Mesendoderm (in vitro differentiated cells): ENCODE data around the gene TMEM132C.

ENCODE experiments used
- DNase-seq: peaks from one replicate; pipeline ENCODE4 v3.0.0; 2013
- H2AK5ac ChIP-seq: 2 replicates; pipeline ENCODE4 v1.6.1; 2013; ENCODE audit warnings: low read length, inconsistent platforms
- H2BK120ac ChIP-seq: 2 replicates; pipeline ENCODE4 v1.6.1; 2013; ENCODE audit warnings: low read depth, mild to moderate bottlenecking, low read length, moderate library complexity, mixed read lengths
- H2BK15ac ChIP-seq: replicated peaks from 2 replicates; pipeline ENCODE4 v1.6.1; 2013; ENCODE audit warnings: low read depth, mild to moderate bottlenecking, moderate library complexity
- H2BK5ac ChIP-seq: 2 replicates; pipeline ENCODE4 v1.6.1; 2013; ENCODE audit warnings: low read length, inconsistent platforms
- H3K18ac ChIP-seq: 2 replicates; pipeline ENCODE4 v1.6.1; 2013; ENCODE audit warnings: mild to moderate bottlenecking, low read length, mixed read lengths
- H3K23ac ChIP-seq: one replicate; pipeline ENCODE4 v1.6.1; 2013; ENCODE audit warnings: low read length
- H3K27ac ChIP-seq: 2 replicates; pipeline ENCODE4 v1.5.1; 2013; ENCODE audit warnings: low read depth, mild to moderate bottlenecking, inconsistent platforms, low read length, moderate library complexity
- H3K27me3 ChIP-seq: 2 replicates; pipeline ENCODE4 v1.6.1; 2013; ENCODE audit warnings: low read length, control low read depth, mild to moderate bottlenecking, inconsistent platforms; ENCODE audit not compliant: insufficient read depth, poor library complexity
- H3K36me3 ChIP-seq: 2 replicates; pipeline ENCODE4 v1.6.1; 2013; ENCODE audit warnings: low read length, inconsistent platforms; ENCODE audit not compliant: control insufficient read depth, insufficient read depth
- H3K4ac ChIP-seq: one replicate; pipeline ENCODE4 v1.6.1; 2013; ENCODE audit warnings: low read depth, mild to moderate bottlenecking, low read length, moderate library complexity
- H3K4me1 ChIP-seq: 2 replicates; pipeline ENCODE4 v1.6.1; 2013; ENCODE audit warnings: low read depth, low read length, inconsistent platforms; ENCODE audit not compliant: control insufficient read depth
- H3K4me2 ChIP-seq: 2 replicates; pipeline ENCODE4 v1.6.1; 2013; ENCODE audit warnings: low read length
- H3K4me3 ChIP-seq: 2 replicates; pipeline ENCODE4 v1.5.1; 2013; ENCODE audit warnings: mild to moderate bottlenecking, low read length
- H3K56ac ChIP-seq: one replicate; pipeline ENCODE4 v1.6.1; 2013; ENCODE audit warnings: low read length
- H3K79me1 ChIP-seq: 2 replicates; pipeline ENCODE4 v1.6.1; 2013; ENCODE audit warnings: low read length, inconsistent platforms
- H3K79me2 ChIP-seq: 2 replicates; pipeline ENCODE4 v1.6.1; 2013; ENCODE audit warnings: mild to moderate bottlenecking, low read length; ENCODE audit not compliant: control insufficient read depth, insufficient read depth
- H3K9ac ChIP-seq: 2 replicates; pipeline ENCODE4 v1.6.1; 2013; ENCODE audit warnings: low read length, inconsistent platforms
- H4K5ac ChIP-seq: one replicate; pipeline ENCODE4 v1.6.1; 2013; ENCODE audit warnings: low read length
- H4K8ac ChIP-seq: one replicate; pipeline ENCODE4 v1.6.1; 2013; ENCODE audit warnings: low read depth, mild to moderate bottlenecking, control low read depth, low read length, moderate library complexity
- WGBS: extraction: QIAGEN DNeasy Blood & Tissue Kit; methylation state at CpG from one replicate; pipeline ENCODE4 v1.1.7; 2013; ENCODE audit warnings: low lambda C conversion rate, missing lambda C conversion rate; ENCODE audit not compliant: insufficient coverage; ENCODE audit errors: extremely low coverage; 5-methylcytosine and 5-hydroxymethylcytosine counted together

The TMEM132C gene

GRCh38 chr12:128367961-128368360 lies 101.0 kb downstream of the TMEM132C start:
- no peak overlapping the region for H2AK5ac ChIP-seq
- no peak for DNase-seq
- no peak overlapping the region for H3K23ac ChIP-seq
- no peak overlapping the region for H3K18ac ChIP-seq
- no peak overlapping the region for H3K9ac ChIP-seq
- H2BK5ac ChIP-seq = no peak overlapping the region
- no peak overlapping the region for H2BK120ac ChIP-seq
- no peaks in the 10 kb centered on the region for H3K79me2 ChIP-seq
- no CpG with 5 or more reads among the region's 7 CpGs for WGBS
- H3K27me3 ChIP-seq = peaks cover 6% of the 10 kb centered on the region
- H3K4me1 ChIP-seq = peaks cover 2% of the 10 kb centered on the region
- H3K4ac ChIP-seq = no peak overlapping the region
- H3K4me3 ChIP-seq = no peak overlapping the region
- no peaks in the 10 kb centered on the region for H3K36me3 ChIP-seq
- no peak overlapping the region for H3K27ac ChIP-seq
- H4K8ac ChIP-seq = no peak overlapping the region
- H4K5ac ChIP-seq = no peak overlapping the region
- H3K4me2 ChIP-seq = no peak overlapping the region
- H3K56ac ChIP-seq = no peak overlapping the region
- H2BK15ac ChIP-seq = no peak overlapping the region
- no peaks in the 10 kb centered on the region for H3K79me1 ChIP-seq

DNA sequence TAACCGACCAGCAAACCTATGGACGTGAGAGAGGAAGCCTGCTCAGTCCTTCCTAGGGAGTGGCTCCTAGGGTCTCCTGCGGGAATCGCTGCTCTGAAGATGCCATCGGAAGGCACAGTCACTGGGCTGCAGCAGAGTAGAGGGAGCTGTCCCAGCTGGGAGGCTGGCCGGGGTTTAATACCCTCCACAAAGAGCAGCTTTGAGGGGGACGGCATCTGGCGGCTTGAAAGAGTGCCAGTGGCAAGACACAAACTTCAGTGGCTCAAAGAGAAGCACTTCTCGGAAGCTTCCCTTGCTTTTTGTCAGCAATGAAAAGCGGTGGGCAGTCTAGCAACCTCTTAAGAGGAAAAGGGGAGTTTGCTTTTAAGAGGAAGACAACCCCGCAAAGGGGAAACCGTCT lies 114.6 kb downstream of the TMEM132C start:
- H2BK15ac ChIP-seq = no peak overlapping the region
- no peak overlapping the region for H2BK5ac ChIP-seq
- no peak overlapping the region for H4K5ac ChIP-seq
- H3K27me3 ChIP-seq = peaks cover 4% of the 10 kb centered on the region
- H3K4me1 ChIP-seq = peaks cover 9% of the 10 kb centered on the region
- H3K36me3 ChIP-seq = no peaks in the 10 kb centered on the region
- H3K79me2 ChIP-seq = no peaks in the 10 kb centered on the region
- H2AK5ac ChIP-seq = no peak overlapping the region
- peak; percentile 37 for DNase-seq
- no peak overlapping the region for H3K27ac ChIP-seq
- H3K18ac ChIP-seq = no peak overlapping the region
- H3K79me1 ChIP-seq = no peaks in the 10 kb centered on the region
- WGBS = no CpG with 5 or more reads among the region's 12 CpGs
- H4K8ac ChIP-seq = no peak overlapping the region
- H3K56ac ChIP-seq = no peak overlapping the region
- no peak overlapping the region for H3K4ac ChIP-seq
- H2BK120ac ChIP-seq = no peak overlapping the region
- H3K4me2 ChIP-seq = no peak overlapping the region
- no peak overlapping the region for H3K23ac ChIP-seq
- no peak overlapping the region for H3K9ac ChIP-seq
- H3K4me3 ChIP-seq = no peak overlapping the region

GRCh38 chr12:128381946-128382345 lies 115.0 kb downstream of the TMEM132C start:
- Histone ChIP-seq H3K23ac (no peak overlapping the region), H3K36me3 (no peaks in the 10 kb centered on the region), H3K56ac (no peak overlapping the region), H2AK5ac (no peak overlapping the region), H3K4me1 (peaks cover 9% of the 10 kb centered on the region), H3K79me1 (no peaks in the 10 kb centered on the region), H2BK120ac (no peak overlapping the region), H3K18ac (no peak overlapping the region), H3K4me3 (no peak overlapping the region), H3K4ac (no peak overlapping the region), H2BK15ac (no peak overlapping the region), H4K5ac (no peak overlapping the region), H4K8ac (no peak overlapping the region), H3K4me2 (no peak overlapping the region), H3K79me2 (no peaks in the 10 kb centered on the region), H3K9ac (no peak overlapping the region), H3K27ac (no peak overlapping the region), H2BK5ac (no peak overlapping the region), H3K27me3 (peaks cover 4% of the 10 kb centered on the region)
- WGBS = no CpG with 5 or more reads among the region's 10 CpGs
- DNase-seq = no peak

- no peaks in the 10 kb centered on the region for H3K36me3 ChIP-seq
- no peak overlapping the region for H4K5ac ChIP-seq
- H3K18ac ChIP-seq = no peak overlapping the region
- H3K27me3 ChIP-seq = peaks cover 4% of the 10 kb centered on the region
- no peak overlapping the region for H2BK15ac ChIP-seq
- H3K79me1 ChIP-seq = no peaks in the 10 kb centered on the region
- H3K4ac ChIP-seq = no peak overlapping the region
- WGBS = no CpG with 5 or more reads among the region's 7 CpGs
- H2BK5ac ChIP-seq = peak overlapping the region; percentile 29
- no peak overlapping the region for H2BK120ac ChIP-seq
- H3K23ac ChIP-seq = no peak overlapping the region
- peaks cover 9% of the 10 kb centered on the region for H3K4me1 ChIP-seq
- no peak overlapping the region for H3K56ac ChIP-seq
- no peak for DNase-seq
- no peak overlapping the region for H3K27ac ChIP-seq
- no peak overlapping the region for H3K4me2 ChIP-seq
- no peak overlapping the region for H4K8ac ChIP-seq
- no peaks in the 10 kb centered on the region for H3K79me2 ChIP-seq
- no peak overlapping the region for H3K4me3 ChIP-seq
- H2AK5ac ChIP-seq = peak overlapping the region; percentile 29
- H3K9ac ChIP-seq = no peak overlapping the region
Observed at GRCh38 chr12:128382946-128383345, 116.0 kb downstream of the TMEM132C start.

DNA sequence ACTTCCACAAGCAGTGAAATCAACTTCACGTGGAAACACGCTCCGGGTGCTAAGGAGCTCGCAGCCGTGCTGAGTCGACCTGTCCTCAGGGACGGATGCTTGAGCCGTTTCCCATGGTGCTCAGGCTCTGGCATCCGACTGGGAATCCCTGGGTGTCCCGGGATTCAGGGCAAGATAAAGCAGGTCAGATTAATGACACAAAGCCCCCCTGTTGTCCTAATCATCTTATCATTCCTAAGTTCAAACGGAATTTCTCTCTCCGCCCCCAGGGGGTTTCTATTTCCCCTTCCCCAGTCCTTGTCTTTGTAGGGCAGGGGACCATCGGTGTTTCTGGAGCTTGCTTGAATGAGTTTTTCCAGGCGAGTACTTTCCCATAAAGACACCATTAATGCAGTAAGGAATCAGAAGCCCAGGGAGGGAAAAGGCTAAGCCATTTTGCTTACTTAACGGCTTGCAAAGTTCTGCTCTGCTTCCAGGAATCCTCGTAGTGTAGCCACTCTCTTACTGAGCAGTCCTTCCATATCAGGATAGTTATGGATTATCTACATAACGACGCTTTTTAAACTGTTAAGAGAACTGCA lies 116.5 kb downstream of the TMEM132C start:
- no peaks in the 10 kb centered on the region for H3K79me2 ChIP-seq
- DNase-seq = peak; percentile 92
- no peak overlapping the region for H3K56ac ChIP-seq
- peaks cover 4% of the 10 kb centered on the region for H3K27me3 ChIP-seq
- H3K4ac ChIP-seq = no peak overlapping the region
- no peaks in the 10 kb centered on the region for H3K79me1 ChIP-seq
- H3K27ac ChIP-seq = no peak overlapping the region
- no peak overlapping the region for H4K8ac ChIP-seq
- no peak overlapping the region for H3K9ac ChIP-seq
- no peak overlapping the region for H2BK120ac ChIP-seq
- no CpG with 5 or more reads among the region's 18 CpGs for WGBS
- H2BK15ac ChIP-seq = no peak overlapping the region
- no peak overlapping the region for H2AK5ac ChIP-seq
- H4K5ac ChIP-seq = no peak overlapping the region
- peaks cover 9% of the 10 kb centered on the region for H3K4me1 ChIP-seq
- H2BK5ac ChIP-seq = no peak overlapping the region
- no peak overlapping the region for H3K18ac ChIP-seq
- no peak overlapping the region for H3K23ac ChIP-seq
- no peak overlapping the region for H3K4me3 ChIP-seq
- H3K4me2 ChIP-seq = no peak overlapping the region
- no peaks in the 10 kb centered on the region for H3K36me3 ChIP-seq

- Histone ChIP-seq H3K27me3 (peaks cover 4% of the 10 kb centered on the region), H3K9ac (no peak overlapping the region), H3K18ac (no peak overlapping the region), H3K4me1 (peaks cover 9% of the 10 kb centered on the region), H3K27ac (no peak overlapping the region), H3K79me2 (no peaks in the 10 kb centered on the region), H3K23ac (no peak overlapping the region), H2BK120ac (no peak overlapping the region), H3K4ac (no peak overlapping the region), H3K56ac (no peak overlapping the region), H2BK5ac (no peak overlapping the region), H4K5ac (no peak overlapping the region), H2AK5ac (no peak overlapping the region), H4K8ac (no peak overlapping the region), H3K79me1 (no peaks in the 10 kb centered on the region), H3K36me3 (no peaks in the 10 kb centered on the region), H3K4me3 (no peak overlapping the region), H3K4me2 (no peak overlapping the region), H2BK15ac (no peak overlapping the region)
- DNase-seq = no peak
- WGBS = no CpG with 5 or more reads among the region's 9 CpGs
Observed at GRCh38 chr12:128385736-128386135, 118.8 kb downstream of the TMEM132C start.
